Measurements from ENCODE around the gene SINHCAF. TPM values are rescaled to one million over a fixed set of nuclear protein-coding genes. Genes with fewer than 3 reads are reported as not detected.

The SINHCAF gene
- total and polyA plus RNA-seq, 8 donors = 9.0 to 43.1 (median 21.2) TPM

DNA sequence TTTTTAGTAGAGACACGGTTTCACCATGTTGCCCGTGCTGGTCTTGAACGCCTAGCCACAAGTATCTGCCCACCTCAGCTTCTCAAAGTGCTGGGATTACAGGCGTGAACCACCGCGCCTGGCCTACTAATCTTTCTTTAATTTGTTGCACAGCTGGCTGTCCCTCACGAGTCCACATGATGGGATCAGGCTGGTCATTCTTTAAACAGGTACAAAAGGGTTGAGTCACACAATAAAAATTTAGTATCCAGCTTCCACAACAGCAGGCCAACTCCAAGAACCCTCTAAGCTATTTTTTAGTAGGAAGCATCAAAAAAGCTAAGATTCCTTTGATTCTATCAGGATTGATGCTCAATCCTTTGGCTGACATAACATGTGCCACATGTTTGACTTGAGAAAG, 17.8 kb downstream of the SINHCAF start:
- 86 to 87% methylated on average over 7 of the region's 7 CpGs for WGBS, 2 donors
- Histone ChIP-seq H3K4me1 (no peaks in the 10 kb centered on the region), H3K27me3 (no peaks in the 10 kb centered on the region), H3K4me3 (no peak overlapping the region), H3K9me3 (no peaks in the 10 kb centered on the region), H3K36me3 (no peaks in the 10 kb centered on the region), H3K27ac (no peak overlapping the region)
- intact Hi-C loops (cut with DNase I) = no loop called here
- ATAC-seq (no peak), DNase-seq (no peak), FAIRE-seq (no peak)
- no peak for TF ChIP-seq CTCF (IDR thresholded peaks at IDR 0.05)

- no peaks in the 10 kb centered on the region for H3K27me3 ChIP-seq
- H3K4me3 ChIP-seq = no peak overlapping the region
- no peaks in the 10 kb centered on the region for H3K9me3 ChIP-seq
- DNase-seq = no peak
- 97 to 100% methylated on average over 1 of the region's 1 CpG for WGBS, 2 donors
- no peaks in the 10 kb centered on the region for H3K36me3 ChIP-seq
- ATAC-seq = no peak
- intact Hi-C loops (cut with DNase I) = no loop called here
- H3K4me1 ChIP-seq = no peaks in the 10 kb centered on the region
- TF ChIP-seq CTCF (IDR thresholded peaks at IDR 0.05) = no peak
- no peak for FAIRE-seq
- H3K27ac ChIP-seq = no peak overlapping the region
These were observed 19.1 kb downstream of the SINHCAF start for GRCh38 chr12:31306866-31307265.

DNA sequence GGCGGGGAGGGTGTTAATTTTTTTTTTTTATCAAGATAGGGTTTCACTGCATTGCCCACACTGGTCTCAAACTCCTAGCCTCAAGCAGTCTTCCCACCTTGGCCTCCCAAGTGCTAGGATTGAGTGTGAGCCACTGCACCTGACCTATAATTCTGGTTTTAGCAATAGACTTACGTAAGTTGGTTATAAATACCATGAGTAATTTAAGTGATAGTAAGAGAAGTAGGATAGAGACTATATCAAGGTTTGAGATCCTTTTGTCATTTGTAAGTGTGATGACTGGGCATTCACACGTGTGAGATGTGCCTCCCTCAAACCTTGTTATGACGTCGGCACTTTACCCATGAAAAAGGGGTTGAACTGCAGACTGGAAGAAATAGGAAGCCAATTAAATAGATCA, 22.5 kb downstream of the SINHCAF start:
- 91 to 97% methylated on average over 5 of the region's 5 CpGs for WGBS, 2 donors
- TF ChIP-seq CTCF (IDR thresholded peaks at IDR 0.05) = no peak
- intact Hi-C loops (cut with DNase I) = no loop called here
- no peaks in the 10 kb centered on the region for H3K4me1 ChIP-seq
- FAIRE-seq = no peak
- H3K9me3 ChIP-seq = no peaks in the 10 kb centered on the region
- no peak for ATAC-seq
- no peaks in the 10 kb centered on the region for H3K36me3 ChIP-seq
- no peaks in the 10 kb centered on the region for H3K27me3 ChIP-seq
- no peak for DNase-seq
- no peak overlapping the region for H3K27ac ChIP-seq
- no peak overlapping the region for H3K4me3 ChIP-seq

DNA sequence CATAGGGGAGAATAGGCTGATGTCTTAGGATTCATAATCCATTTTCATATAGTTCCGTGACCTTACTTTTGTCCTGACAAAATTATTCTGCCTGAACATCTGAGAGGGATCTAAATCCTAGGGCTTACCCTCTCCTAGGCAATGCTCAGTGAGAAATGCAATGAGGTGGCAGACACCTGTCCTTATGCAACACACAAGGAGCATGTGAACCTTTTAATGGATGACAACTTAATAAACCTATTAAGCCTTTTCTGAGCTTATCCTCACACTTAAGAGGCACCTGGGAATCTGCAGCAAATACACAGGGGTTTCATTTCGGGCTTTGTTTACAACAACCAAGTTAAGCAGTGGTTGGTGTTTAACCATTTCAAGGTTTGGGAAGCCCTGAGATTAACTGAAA, 24.6 kb downstream of the SINHCAF start:
- Histone ChIP-seq H3K4me3 (no peak overlapping the region), H3K4me1 (no peaks in the 10 kb centered on the region), H3K36me3 (no peaks in the 10 kb centered on the region), H3K27me3 (no peaks in the 10 kb centered on the region), H3K9me3 (no peaks in the 10 kb centered on the region), H3K27ac (no peak overlapping the region)
- ATAC-seq (peak in 2 of 4 donors; percentile 24 to 63), FAIRE-seq (no peak), DNase-seq (no peak)
- intact Hi-C loops (cut with DNase I) = no loop called here
- no peak for TF ChIP-seq CTCF (IDR thresholded peaks at IDR 0.05)
- 75 to 78% methylated on average over 2 of the region's 2 CpGs for WGBS, 2 donors

DNA sequence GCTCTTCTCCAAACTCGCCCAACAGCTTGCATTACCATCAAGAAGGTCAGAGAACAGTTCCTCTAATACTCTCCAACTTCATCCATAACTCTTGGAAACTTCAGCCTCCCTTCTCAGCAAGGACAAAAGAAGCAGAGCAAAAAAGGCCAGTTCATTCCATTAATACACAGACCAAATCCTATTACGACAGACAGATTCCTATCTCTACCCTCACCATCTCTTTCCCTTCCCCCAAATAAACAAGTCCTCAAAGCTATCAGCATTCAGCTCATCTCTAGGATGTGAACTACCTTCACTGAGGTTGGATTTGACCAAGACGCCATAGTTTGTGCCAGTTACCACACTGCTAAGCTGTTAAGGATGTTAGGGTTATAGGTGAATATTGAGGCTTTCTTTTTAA, 25.2 kb downstream of the SINHCAF start:
- intact Hi-C loops (cut with DNase I) = no loop called here
- no peaks in the 10 kb centered on the region for H3K27me3 ChIP-seq
- H3K4me3 ChIP-seq = no peak overlapping the region
- H3K36me3 ChIP-seq = no peaks in the 10 kb centered on the region
- no peaks in the 10 kb centered on the region for H3K9me3 ChIP-seq
- FAIRE-seq = no peak
- WGBS, 2 donors = 96 to 97% methylated on average over 3 of the region's 3 CpGs
- ATAC-seq = no peak
- DNase-seq = no peak
- no peak overlapping the region for H3K27ac ChIP-seq
- no peak for TF ChIP-seq CTCF (IDR thresholded peaks at IDR 0.05)
- no peaks in the 10 kb centered on the region for H3K4me1 ChIP-seq
